ENCODE data around the gene SESTD1.
"Not testable (repeated sequence)": the region's sequence is repeated elsewhere in the genome, so short reads cannot be mapped to it uniquely, and the experiment has no call there.

The SESTD1 gene

GRCh38 chr2:179098080-179098689, 166.4 kb downstream of the SESTD1 start:
- no peak for DNase-seq

GRCh38 chr2:179097131-179097530, 167.5 kb downstream of the SESTD1 start:
- DNase-seq: no peak

GRCh38 chr2:179096090-179096489, 168.5 kb downstream of the SESTD1 start:
- DNase-seq: no peak

- DNase-seq: not testable (repeated sequence)
These were observed 171.7 kb downstream of the SESTD1 start for GRCh38 chr2:179092912-179093311.

GRCh38 chr2:179082697-179083096, 181.9 kb downstream of the SESTD1 start:
- no peak for DNase-seq

- no peak for DNase-seq
These were observed 182.7 kb downstream of the SESTD1 start for GRCh38 chr2:179081954-179082353.

- DNase-seq: no peak
These were observed 192.1 kb downstream of the SESTD1 start for GRCh38 chr2:179072527-179072926.

GRCh38 chr2:179071810-179072355, 192.7 kb downstream of the SESTD1 start:
- DNase-seq: no peak

GRCh38 chr2:179070895-179071294, 193.7 kb downstream of the SESTD1 start:
- no peak for DNase-seq

- DNase-seq: no peak
These were observed 194.9 kb downstream of the SESTD1 start for GRCh38 chr2:179069685-179070084.

GRCh38 chr2:179068991-179069643, 195.5 kb downstream of the SESTD1 start:
- no peak for DNase-seq

GRCh38 chr2:179059026-179059700, 205.5 kb downstream of the SESTD1 start:
- no peak for DNase-seq

GRCh38 chr2:179057737-179058136, 206.9 kb downstream of the SESTD1 start:
- DNase-seq: no peak

- not testable (repeated sequence) for DNase-seq
These were observed 211.1 kb downstream of the SESTD1 start for GRCh38 chr2:179053568-179053967.

Data from NCI-H1436 (cell line).